HG02885 (cell line): Measurements from ENCODE around the gene ARHGEF7.

Experiments
- ATAC-seq: cut with Tn5 transposase; IDR thresholded peaks from one replicate; pipeline ENCODE4 v1.9.1; 2021; ENCODE audit warnings: mild to moderate bottlenecking; ENCODE audit not compliant: unreplicated experiment, poor library complexity

Gene ARHGEF7

GRCh38 chr13:111330066-111330610 is 215.0 kb downstream of the ARHGEF7 start:
- no peak for ATAC-seq

- ATAC-seq: no peak
Measured at GRCh38 chr13:111335298-111335697, 220.2 kb downstream of the ARHGEF7 start.

- no peak for ATAC-seq
Measured at GRCh38 chr13:111336666-111337065, 221.6 kb downstream of the ARHGEF7 start.

GRCh38 chr13:111337206-111337605 is 222.1 kb downstream of the ARHGEF7 start:
- ATAC-seq: no peak

- no peak for ATAC-seq
Measured at GRCh38 chr13:111337741-111338140, 222.6 kb downstream of the ARHGEF7 start.

GRCh38 chr13:111338841-111339240 is 223.7 kb downstream of the ARHGEF7 start:
- ATAC-seq: no peak

- no peak for ATAC-seq
Measured at GRCh38 chr13:111339366-111340143, 224.4 kb downstream of the ARHGEF7 start.

- ATAC-seq: no peak
Measured at GRCh38 chr13:111341886-111342285, 226.8 kb downstream of the ARHGEF7 start.

GRCh38 chr13:111342721-111343120 is 227.6 kb downstream of the ARHGEF7 start:
- ATAC-seq: no peak

GRCh38 chr13:111343186-111343805 is 228.2 kb downstream of the ARHGEF7 start:
- ATAC-seq: no peak

- no peak for ATAC-seq
Measured at GRCh38 chr13:111344471-111345191, 229.5 kb downstream of the ARHGEF7 start.

- no peak for ATAC-seq
Measured at GRCh38 chr13:111345682-111346081, 230.6 kb downstream of the ARHGEF7 start.

GRCh38 chr13:111346101-111346680 is 231.1 kb downstream of the ARHGEF7 start:
- ATAC-seq: no peak

- no peak for ATAC-seq
Measured at GRCh38 chr13:111347438-111347837, 232.3 kb downstream of the ARHGEF7 start.

GRCh38 chr13:111353508-111353907 is 238.4 kb downstream of the ARHGEF7 start:
- no peak for ATAC-seq

GRCh38 chr13:111354789-111355188 is 239.7 kb downstream of the ARHGEF7 start:
- no peak for ATAC-seq
